H1 (cell line): ENCODE measurements around the gene PDGFA. TPM values are rescaled to one million over a fixed set of nuclear protein-coding genes. Genes with fewer than 3 reads are reported as not detected.

Experiments
- CTCF ChIA-PET: fragments of 300-600 bp; sonication (Branson Sonifier 250); formaldehyde crosslinking; loops from one replicate; lab custom pipeline; 2021; ENCODE audit not compliant: partially characterized antibody; lab: Charles Lee
- POLR2A ChIA-PET: fragments of 300-600 bp; sonication (Branson Sonifier 250); formaldehyde crosslinking; loops from one replicate; lab custom pipeline; 2021; ENCODE audit warnings: inconsistent platforms; ENCODE audit not compliant: partially characterized antibody; lab: Charles Lee
- DNase-seq, 2 experiments: peaks; one replicate each; pipeline versions ENCODE4 v3.0.0 to v3.0.0-alpha.2; 2010 to 2022; ENCODE audit warnings: low spot score in 2 of 2, low read depth in 1 of 2, mixed read lengths in 1 of 2
- FAIRE-seq: peaks from 2 replicates; lab custom pipeline; 2011; peaks lifted over from hg19 to GRCh38; lab: Jason Lieb, UNC
- H2AFZ ChIP-seq: 2 replicates; pipeline ENCODE4 v1.8.1; 2012; ENCODE audit warnings: low read length, inconsistent platforms
- H2AK5ac ChIP-seq: 2 replicates; pipeline ENCODE4 v1.6.1; 2013; ENCODE audit warnings: low read depth, low read length
- H2BK120ac ChIP-seq: replicated peaks from 2 replicates; pipeline ENCODE3; 2013; ENCODE audit warnings: low read depth, low read length, inconsistent platforms
- H2BK12ac ChIP-seq: 2 replicates; pipeline ENCODE4 v1.6.1; 2013; ENCODE audit warnings: low read depth, low read length
- H2BK15ac ChIP-seq: 2 replicates; pipeline ENCODE4 v1.6.1; 2013; ENCODE audit warnings: low read length
- H2BK20ac ChIP-seq: 2 replicates; pipeline ENCODE4 v1.6.1; 2013; ENCODE audit warnings: low read length
- H2BK5ac ChIP-seq: 2 replicates; pipeline ENCODE4 v1.6.1; 2013; ENCODE audit warnings: low read depth, low read length
- H3K14ac ChIP-seq: 2 replicates; pipeline ENCODE4 v1.6.1; 2013; ENCODE audit warnings: inconsistent platforms; ENCODE audit not compliant: insufficient read length
- H3K18ac ChIP-seq: 2 replicates; pipeline ENCODE4 v1.6.1; 2013; ENCODE audit warnings: low read length; ENCODE audit errors: extremely low read depth
- H3K23ac ChIP-seq: 2 replicates; pipeline ENCODE4 v1.6.1; 2013; ENCODE audit warnings: inconsistent platforms; ENCODE audit not compliant: insufficient read length
- H3K23me2 ChIP-seq: 2 replicates; pipeline ENCODE4 v1.6.1; 2013; ENCODE audit warnings: low read depth, low read length
- H3K27ac ChIP-seq: 2 replicates; pipeline ENCODE4 v1.6.1; 2011; ENCODE audit warnings: low read depth, low read length, inconsistent platforms
- H3K27me3 ChIP-seq, 4 experiments: replicated peaks in 1 of 4; 1 replicate in 1 of 4; 2 replicates in 3 of 4; pipeline versions ENCODE4 v1.6.1 to v1.8.1; 2011 to 2013; ENCODE audit warnings: low read length in 3 of 4, mild to moderate bottlenecking in 3 of 4, inconsistent platforms in 2 of 4, mixed read lengths in 2 of 4, moderate library complexity in 1 of 4; ENCODE audit not compliant: control insufficient read depth in 3 of 4, insufficient read depth in 3 of 4; ENCODE audit errors: extremely low read depth in 1 of 4
- H3K36me3 ChIP-seq, 4 experiments: 2 replicates each; pipeline versions ENCODE4 v1.6.1 to v1.8.1; 2011 to 2013; ENCODE audit warnings: mild to moderate bottlenecking in 4 of 4, low read length in 3 of 4, moderate library complexity in 2 of 4, control low read depth in 1 of 4, inconsistent platforms in 1 of 4; ENCODE audit not compliant: insufficient read depth in 4 of 4, control insufficient read depth in 2 of 4
- H3K4ac ChIP-seq: replicated peaks from 2 replicates; pipeline ENCODE3; 2013; ENCODE audit warnings: low read length, low read depth, mixed read lengths, inconsistent platforms; ENCODE audit not compliant: insufficient read length
- H3K4me1 ChIP-seq, 4 experiments: replicated peaks in 1 of 4; 1 replicate in 1 of 4; 2 replicates in 3 of 4; pipeline versions ENCODE4 v1.6.1 to v1.8.1; 2011 to 2013; ENCODE audit warnings: low read length in 3 of 4, inconsistent platforms in 2 of 4, mixed read lengths in 1 of 4; ENCODE audit not compliant: insufficient read depth in 4 of 4, control insufficient read depth in 3 of 4
- H3K4me2 ChIP-seq, 2 experiments: 2 replicates each; pipeline versions ENCODE4 v1.6.1 to v1.8.1; 2011 to 2013; ENCODE audit warnings: low read depth in 2 of 2, low read length in 2 of 2, control low read depth in 1 of 2, inconsistent platforms in 1 of 2, mild to moderate bottlenecking in 1 of 2; ENCODE audit not compliant: insufficient read depth in 1 of 2
- H3K4me3 ChIP-seq, 4 experiments: fragments of 200-600, 300-600 bp in 1 of 4; sonication (generic), shearing (Covaris generic), sonication (Bioruptor Twin) in 1 of 4; 2 replicates each; pipeline versions ENCODE4 v1.5.1 to v1.8.1; 2011 to 2016; ENCODE audit warnings: low read length in 4 of 4, low read depth in 3 of 4, control low read depth in 2 of 4, inconsistent platforms in 2 of 4, mild to moderate bottlenecking in 2 of 4, mixed read lengths in 1 of 4, moderate library complexity in 1 of 4; ENCODE audit not compliant: insufficient read depth in 2 of 4; ENCODE audit errors: extremely low read depth in 1 of 4
- H3K56ac ChIP-seq: replicated peaks from 2 replicates; pipeline ENCODE3; 2013; ENCODE audit warnings: low read depth, mild to moderate bottlenecking, mixed read lengths, low read length, inconsistent platforms; ENCODE audit not compliant: insufficient read length
- H3K79me1 ChIP-seq: 2 replicates; pipeline ENCODE4 v1.6.1; 2013; ENCODE audit warnings: low read depth, low read length, control low read depth
- H3K79me2 ChIP-seq, 2 experiments: 2 replicates each; pipeline versions ENCODE4 v1.6.1 to v1.8.1; 2012 to 2013; ENCODE audit warnings: low read length in 2 of 2, mild to moderate bottlenecking in 2 of 2, inconsistent platforms in 1 of 2; ENCODE audit not compliant: insufficient read depth in 2 of 2, control insufficient read depth in 1 of 2
- H3K9ac ChIP-seq, 4 experiments: replicated peaks in 1 of 4; 1 replicate in 1 of 4; 2 replicates in 3 of 4; pipeline versions ENCODE4 v1.6.1 to v1.8.1; 2011 to 2013; ENCODE audit warnings: low read depth in 3 of 4, low read length in 3 of 4, control low read depth in 2 of 4, mild to moderate bottlenecking in 2 of 4, moderate library complexity in 2 of 4, inconsistent platforms in 1 of 4; ENCODE audit errors: extremely low read depth in 1 of 4
- H3K9me3 ChIP-seq, 2 experiments: 2 replicates each; pipeline versions ENCODE4 v1.6.1 to v1.8.1; 2012 to 2013; ENCODE audit warnings: mild to moderate bottlenecking in 2 of 2, moderate library complexity in 2 of 2, control low read depth in 1 of 2, inconsistent platforms in 1 of 2, low read depth in 1 of 2, low read length in 1 of 2, mixed read lengths in 1 of 2; ENCODE audit not compliant: insufficient read depth in 2 of 2
- H4K20me1 ChIP-seq, 2 experiments: replicated peaks in 1 of 2; 2 replicates each; pipeline versions ENCODE3 to v1.8.1; 2011 to 2013; ENCODE audit warnings: inconsistent platforms in 2 of 2, low read length in 2 of 2, mild to moderate bottlenecking in 1 of 2; ENCODE audit not compliant: insufficient read depth in 2 of 2, control insufficient read depth in 1 of 2
- H4K5ac ChIP-seq: 2 replicates; pipeline ENCODE4 v1.6.1; 2013; ENCODE audit warnings: low read length, low read depth, mixed read lengths, inconsistent platforms; ENCODE audit not compliant: insufficient read length
- H4K8ac ChIP-seq: 2 replicates; pipeline ENCODE4 v1.8.0; 2013; ENCODE audit warnings: mild to moderate bottlenecking, moderate library complexity, low read length, inconsistent platforms; ENCODE audit not compliant: insufficient read depth; ENCODE audit errors: extremely low read depth
- H4K91ac ChIP-seq: replicated peaks from 2 replicates; pipeline ENCODE3; 2013; ENCODE audit warnings: low read length, mixed read lengths, inconsistent platforms; ENCODE audit not compliant: insufficient read length
- CREB1 ChIP-seq: IDR thresholded peaks from 2 replicates; pipeline ENCODE4 v1.6.1; 2012; ENCODE audit warnings: inconsistent platforms
- GABPA ChIP-seq: IDR thresholded peaks from 2 replicates; pipeline ENCODE4 v1.6.1; 2011; ENCODE audit warnings: mild to moderate bottlenecking, low read length, moderate library complexity, borderline replicate concordance; ENCODE audit not compliant: insufficient read depth
- GTF2F1 ChIP-seq: IDR thresholded peaks from 2 replicates; pipeline ENCODE4 v1.6.1; 2012; ENCODE audit warnings: low read depth, low read length, improper control_type of control experiment, borderline replicate concordance
- HDAC6 ChIP-seq: IDR thresholded peaks from one replicate; pipeline ENCODE4 v1.7.1; 2012; ENCODE audit warnings: low read depth, mild to moderate bottlenecking, inconsistent platforms, low read length, moderate library complexity
- KDM4A ChIP-seq: IDR thresholded peaks from one replicate; pipeline ENCODE4 v1.7.1; 2012; ENCODE audit warnings: low read depth, mild to moderate bottlenecking, moderate library complexity, low read length, inconsistent platforms; ENCODE audit not compliant: severe bottlenecking
- MAX ChIP-seq: IDR thresholded peaks from 2 replicates; pipeline ENCODE4 v1.6.1; 2012; ENCODE audit warnings: inconsistent platforms
- RAD21 ChIP-seq, 2 experiments: IDR thresholded peaks in 1 of 2; conservative IDR thresholded peaks in 1 of 2; 2 replicates each; pipeline ENCODE4 v1.6.1; 2011; ENCODE audit warnings: low read depth in 2 of 2, low read length in 2 of 2, improper control_type of control experiment in 1 of 2, inconsistent platforms in 1 of 2, mild to moderate bottlenecking in 1 of 2, moderate library complexity in 1 of 2
- RNF2 ChIP-seq: fragments of 200-900, 300-1000 bp; sonication (generic); IDR thresholded peaks from 2 replicates; pipeline ENCODE4 v1.7.1; 2016; ENCODE audit warnings: borderline replicate concordance, low read depth, mild to moderate bottlenecking, antibody characterized with exemption, low read length; ENCODE audit not compliant: poor library complexity, severe bottlenecking; ENCODE audit errors: missing control alignments
- SIRT6 ChIP-seq: IDR thresholded peaks from one replicate; pipeline ENCODE4 v1.7.1; 2012; ENCODE audit warnings: low read length, inconsistent platforms
- TAF7 ChIP-seq: optimal IDR thresholded peaks from 2 replicates; pipeline ENCODE3; 2011; ENCODE audit warnings: low read depth, mild to moderate bottlenecking, inconsistent platforms, low read length, moderate library complexity, borderline replicate concordance
- TCF12 ChIP-seq: IDR thresholded peaks from 2 replicates; pipeline ENCODE4 v1.6.1; 2011; ENCODE audit warnings: low read depth, mild to moderate bottlenecking, low read length
- USF2 ChIP-seq: IDR thresholded peaks from 2 replicates; pipeline ENCODE4 v1.6.1; 2011; ENCODE audit warnings: low read length, improper control_type of control experiment
- WGBS, 2 experiments: shearing (Covaris generic) in 1 of 2; methylation state at CpG; one replicate each; pipeline versions ENCODE4 v1.1.6 to v1.1.7; 2013 to 2015; ENCODE audit warnings: low lambda C conversion rate in 2 of 2, mixed read lengths in 2 of 2, inconsistent platforms in 1 of 2, low coverage in 1 of 2, missing lambda C conversion rate in 1 of 2; ENCODE audit not compliant: insufficient replicate concordance in 2 of 2, insufficient coverage in 1 of 2, insufficient read length in 1 of 2; ENCODE audit errors: extremely low coverage in 1 of 2, missing lambda C conversion rate in 1 of 2; 5-methylcytosine and 5-hydroxymethylcytosine counted together
- polyA plus RNA-seq, 7 experiments: library from polyadenylated mRNA; depleted of rRNA in 3 of 7; stranded (reverse) in 5 of 7; unstranded in 2 of 7; fragments of >200 nt in 5 of 7; fragments of 200-250 nt in 2 of 7; gene quantifications; 1 replicate in 5 of 7; 2 replicates in 1 of 7; 4 replicates in 1 of 7; pipeline versions ENCODE4 v1.2.1 to v1.2.3, GENCODE V29; 2011 to 2013; ENCODE audit warnings: missing spikeins in 2 of 7, mixed read lengths in 2 of 7
- total RNA-seq: library from RNA; stranded (reverse); fragmentation: NEBNext Ultra II Directional; extraction: Animal tissue kit (Norgen Biotek cat#: 25700); gene quantifications from 2 replicates; pipeline ENCODE4 v1.2.1, GENCODE V29; 2021

The PDGFA gene
- total and polyA plus RNA-seq, 2 of the 8 experiments (the other 6 are each of a cell fraction or from before 2014, with no cell fraction given): 21.1 to 43.0 TPM

- Histone ChIP-seq H3K56ac (no peak overlapping the region), H4K91ac (no peak overlapping the region), H3K18ac (no peak overlapping the region), H2BK5ac (no peak overlapping the region), H2BK120ac (no peak overlapping the region), H3K23me2 (peaks cover 9% of the 10 kb centered on the region; the same call in 1 of the 2 replicates), H3K9me3 (no peaks in the 10 kb centered on the region; a peak in 1 of 4 replicates), H3K27ac (no peak overlapping the region), H3K4me1 (no peaks in the 10 kb centered on the region; a peak in 2 of 7 replicates), H3K9ac (no peak overlapping the region), H2AK5ac (no peak overlapping the region), H3K4me3 (no peak overlapping the region), H3K79me1 (no peaks in the 10 kb centered on the region; the same call in 1 of the 2 replicates), H3K23ac (no peak overlapping the region), H2AFZ (no peak overlapping the region), H4K5ac (no peak overlapping the region), H3K4ac (peak overlapping the region; percentile 21), H3K14ac (no peak overlapping the region), H2BK12ac (no peak overlapping the region), H3K4me2 (no peak overlapping the region), H3K27me3 (no peaks in the 10 kb centered on the region), H2BK15ac (no peak overlapping the region), H4K8ac (no peak overlapping the region), H3K79me2 (no peaks in the 10 kb centered on the region), H3K36me3 (no peaks in the 10 kb centered on the region), H4K20me1 (peaks cover 0 to 6% of the 10 kb centered on the region in 2 experiments), H2BK20ac (no peak overlapping the region)
- ChIA-PET CTCF (interaction anchor here (0.7 kb wide), 1 partner anchor 174 kb away, joined by 3 read pairs; no protein-coding TSS in a partner anchor), POLR2A (interaction anchor here (0.6 to 1.9 kb wide), 4 partner anchors 8 to 184 kb away, joined by 3 to 6 read pairs (median 4); no protein-coding TSS in a partner anchor)
- FAIRE-seq (no peak), DNase-seq (no peak)
- 100% methylated on average over 8 of the region's 10 CpGs; no CpG with 5 or more reads in 1 of the 2 experiments for WGBS, 2 experiments
- TF ChIP-seq RNF2: no peak
- TF ChIP-seq KDM4A: no peak
- TF ChIP-seq TAF7: no peak
- no peak for TF ChIP-seq MAX
- TF ChIP-seq RAD21 (IDR thresholded peaks at IDR 0.05 in 1 of 2, conservative IDR thresholded peaks at IDR 0.05 in 1 of 2; ENCODE audit: low read depth in 2 of 2, low read length in 2 of 2): no peak
- TF ChIP-seq GABPA: no peak
- TF ChIP-seq HDAC6: no peak
- no peak for TF ChIP-seq GTF2F1
- no peak for TF ChIP-seq TCF12
- no peak for TF ChIP-seq USF2
- no peak for TF ChIP-seq CREB1
- no peak for TF ChIP-seq SIRT6
These were observed 12.1 kb upstream of the PDGFA start for GRCh38 chr7:531777-532176.
